ENCODE data around the gene TMED10. TPM values are rescaled to one million over a fixed set of nuclear protein-coding genes. Genes with fewer than 3 reads are reported as not detected.
A peak's percentile ranks its signal among the peaks of the same experiment; 100 is the strongest.
"Not testable (repeated sequence)": the region's sequence is repeated elsewhere in the genome, so short reads cannot be mapped to it uniquely, and the experiment has no call there.

TMED10 gene
- polyA plus RNA-seq, 3 donors: 73.3 to 243 (median 215) TPM

GRCh38 chr14:75197338-75197737, 20.9 kb upstream of the TMED10 start:
- WGBS, 3 donors: 56 to 94% (median 94%) methylated on average over 4 of the region's 4 CpGs
- H3K27ac ChIP-seq (ENCODE audit: low read depth, low read length): no peak overlapping the region

- 29 to 76% (median 52%) methylated on average over 4 of the region's 4 CpGs for WGBS, 3 donors
These were observed 20.1 kb upstream of the TMED10 start for GRCh38 chr14:75196468-75196867.

GRCh38 chr14:75196064-75196463, 19.7 kb upstream of the TMED10 start:
- H3K27ac ChIP-seq (ENCODE audit: low read depth, low read length): no peak overlapping the region
- 81 to 100% (median 94%) methylated on average over 3 of the region's 3 CpGs for whole genome bisulfite sequencing, 3 donors

More at GRCh38 chr14:75196468-75196867, 20.1 kb upstream of the TMED10 start:
- no peak overlapping the region for H3K27ac ChIP-seq (ENCODE audit: low read depth, low read length)

- 87 to 94% (median 92%) methylated on average over 3 of the region's 3 CpGs for WGBS, 3 donors
- no peak overlapping the region for H3K27ac ChIP-seq (ENCODE audit: low read depth, low read length)
These were observed 14.7 kb upstream of the TMED10 start for GRCh38 chr14:75191100-75191499.

- 91 to 98% (median 96%) methylated on average over 4 of the region's 4 CpGs for WGBS, 3 donors
- H3K27ac ChIP-seq (ENCODE audit: low read depth, low read length): no peak overlapping the region
These were observed 13.6 kb upstream of the TMED10 start for GRCh38 chr14:75190023-75190422.

- WGBS, 3 donors: 54 to 83% (median 55%) methylated on average over 7 of the region's 7 CpGs
These were observed 12.3 kb upstream of the TMED10 start for GRCh38 chr14:75188520-75189268.

GRCh38 chr14:75188086-75188485, 11.7 kb upstream of the TMED10 start:
- H3K27ac ChIP-seq (ENCODE audit: low read depth, low read length): no peak overlapping the region
- WGBS, 3 donors: 80 to 95% (median 91%) methylated on average over 4 of the region's 4 CpGs

More at GRCh38 chr14:75188520-75189268, 12.3 kb upstream of the TMED10 start:
- H3K27ac ChIP-seq (ENCODE audit: low read depth, low read length): no peak overlapping the region

- H3K27ac ChIP-seq (ENCODE audit: low read depth, low read length): no peak overlapping the region
- WGBS, 3 donors: 85 to 87% (median 87%) methylated on average over 2 of the region's 2 CpGs
These were observed 10.5 kb upstream of the TMED10 start for GRCh38 chr14:75186953-75187352.

- no peak overlapping the region for H3K27ac ChIP-seq (ENCODE audit: low read depth, low read length)
- WGBS, 3 donors: 85 to 92% (median 90%) methylated on average over 7 of the region's 7 CpGs
These were observed 9.0 kb upstream of the TMED10 start for GRCh38 chr14:75185251-75186040.

- H3K27ac ChIP-seq (ENCODE audit: low read depth, low read length): no peak overlapping the region
- 63 to 77% (median 72%) methylated on average over 3 of the region's 3 CpGs for WGBS, 3 donors
These were observed 8.1 kb upstream of the TMED10 start for GRCh38 chr14:75184492-75184891.

GRCh38 chr14:75184039-75184438, 7.6 kb upstream of the TMED10 start:
- no peak overlapping the region for H3K27ac ChIP-seq (ENCODE audit: low read depth, low read length)
- 89 to 97% (median 91%) methylated on average over 3 of the region's 3 CpGs for WGBS, 3 donors

GRCh38 chr14:75183225-75183624, 6.8 kb upstream of the TMED10 start:
- WGBS, 3 donors: 18 to 39% (median 37%) methylated on average over 1 of the region's 1 CpG
- no peak overlapping the region for H3K27ac ChIP-seq (ENCODE audit: low read depth, low read length)

- no peak overlapping the region for H3K27ac ChIP-seq (ENCODE audit: low read depth, low read length)
- WGBS, 3 donors: 18 to 41% (median 28%) methylated on average over 1 of the region's 1 CpG
These were observed 6.4 kb upstream of the TMED10 start for GRCh38 chr14:75182821-75183220.

GRCh38 chr14:75182163-75182562, 5.8 kb upstream of the TMED10 start:
- WGBS, 3 donors: 80 to 95% (median 85%) methylated on average over 11 of the region's 11 CpGs
- not testable (repeated sequence) for H3K27ac ChIP-seq (ENCODE audit: low read depth, low read length)

GRCh38 chr14:75181293-75182062, 5.1 kb upstream of the TMED10 start:
- WGBS, 3 donors: 53 to 90% (median 77%) methylated on average over 1 of the region's 1 CpG
- H3K27ac ChIP-seq (ENCODE audit: low read depth, low read length): no peak overlapping the region

- 4 to 9% (median 8%) methylated on average over 10 of the region's 10 CpGs for WGBS, 3 donors
- peak overlapping the region; percentile 97 for H3K27ac ChIP-seq (ENCODE audit: low read depth, low read length)
These were observed 703 bp downstream of the TMED10 start for GRCh38 chr14:75175677-75176141.

- WGBS, 3 donors: 22 to 53% (median 52%) methylated on average over 2 of the region's 2 CpGs
- no peak overlapping the region for H3K27ac ChIP-seq (ENCODE audit: low read depth, low read length)
These were observed 2.3 kb downstream of the TMED10 start for GRCh38 chr14:75174066-75174465.

- no peak overlapping the region for H3K27ac ChIP-seq (ENCODE audit: low read depth, low read length)
- whole genome bisulfite sequencing, 3 donors: 47 to 59% (median 57%) methylated on average over 4 of the region's 4 CpGs
These were observed 5.6 kb downstream of the TMED10 start for GRCh38 chr14:75170772-75171171.

Data from adipose tissue (tissue), 3 donors.